HepG2 (cell line): ENCODE results near the gene MSI2. TPM values are rescaled to one million over a fixed set of nuclear protein-coding genes. Genes with fewer than 3 reads are reported as not detected.
A peak's percentile ranks its signal among the peaks of the same experiment; 100 is the strongest.

ENCODE experiments used
- ADNP ChIP-seq: sonication (generic); formaldehyde crosslinking; IDR thresholded peaks from 2 replicates; pipeline ENCODE4 v1.4.0; 2020; ENCODE audit warnings: missing genetic modification reagents
- KLF13 ChIP-seq: sonication (generic); formaldehyde crosslinking; IDR thresholded peaks from 2 replicates; pipeline ENCODE4 v1.4.0; 2020; ENCODE audit warnings: mild to moderate bottlenecking, missing genetic modification reagents
- NCOA1 ChIP-seq: sonication (generic); formaldehyde crosslinking; IDR thresholded peaks from 2 replicates; pipeline ENCODE4 v1.9.0; 2021; ENCODE audit warnings: missing genetic modification reagents
- STAT5B ChIP-seq: sonication (generic); formaldehyde crosslinking; IDR thresholded peaks from 2 replicates; pipeline ENCODE4 v1.4.0; 2020; ENCODE audit warnings: missing genetic modification reagents
- ZBTB8A ChIP-seq: sonication (generic); formaldehyde crosslinking; IDR thresholded peaks from 2 replicates; pipeline ENCODE4 v1.4.0; 2020; ENCODE audit warnings: mild to moderate bottlenecking, low read depth, missing genetic modification reagents, borderline replicate concordance
- ZNF382 ChIP-seq: sonication (generic); formaldehyde crosslinking; IDR thresholded peaks from 2 replicates; pipeline ENCODE4 v1.5.0; 2020; ENCODE audit warnings: missing genetic modification reagents, mild to moderate bottlenecking, borderline replicate concordance
- ZNF383 ChIP-seq: sonication (generic); formaldehyde crosslinking; IDR thresholded peaks from 2 replicates; pipeline ENCODE4 v1.4.0; 2020; ENCODE audit warnings: missing genetic modification reagents, mild to moderate bottlenecking, borderline replicate concordance
- ZNF546 ChIP-seq: sonication (generic); formaldehyde crosslinking; conservative IDR thresholded peaks from 2 replicates; pipeline ENCODE4 v1.8.1; 2023; ENCODE audit warnings: mild to moderate bottlenecking, missing genetic modification reagents
- ZNF792 ChIP-seq: IDR thresholded peaks from 2 replicates; pipeline ENCODE4 v1.6.1; 2016
- polyA plus RNA-seq, 8 experiments: library from polyadenylated mRNA; depleted of rRNA in 3 of 8; stranded (reverse) in 7 of 8; unstranded in 1 of 8; fragments of >200 nt; fragmentation: Illumina TruSeq in 4 of 8; extraction: Trizol in 4 of 8; gene quantifications; 2 replicates each; pipeline versions ENCODE4 v1.2.1 to v1.2.3, GENCODE V29; 2011 to 2016; ENCODE audit warnings: low read depth in 4 of 8, missing spikeins in 1 of 8, mixed read lengths in 1 of 8; ENCODE audit not compliant: insufficient read depth in 1 of 8
- total RNA-seq, 5 experiments: library from RNA; depleted of rRNA; stranded (reverse); fragments of >200 nt; fragmentation: Illumina TruSeq; extraction: Trizol; gene quantifications; 2 replicates each; pipeline ENCODE4 v1.2.3, GENCODE V29; 2016; ENCODE audit warnings: low read depth in 1 of 5
- TF ChIP-seq, protein P1 (sequence below): sonication (generic); formaldehyde crosslinking; IDR thresholded peaks from 2 replicates; pipeline ENCODE4 v1.5.0; 2020; ENCODE audit warnings: mild to moderate bottlenecking, missing genetic modification reagents, borderline replicate concordance
- TF ChIP-seq, protein P2 (sequence below), 2 experiments: IDR thresholded peaks; 2 replicates each; pipeline ENCODE4 v1.6.1; 2011 to 2012; ENCODE audit warnings: low read length in 2 of 2, borderline replicate concordance in 1 of 2, low read depth in 1 of 2, mild to moderate bottlenecking in 1 of 2, moderate library complexity in 1 of 2
- TF ChIP-seq, protein P3 (sequence below): sonication (generic); formaldehyde crosslinking; IDR thresholded peaks from 2 replicates; pipeline ENCODE4 v1.4.0; 2020; ENCODE audit warnings: missing genetic modification reagents
- TF ChIP-seq, protein P4 (sequence below), 2 experiments: sonication (generic) in 1 of 2; formaldehyde crosslinking in 1 of 2; IDR thresholded peaks; 2 replicates each; pipeline versions ENCODE4 v1.6.1 to v1.9.0; 2014 to 2022; ENCODE audit warnings: antibody characterized with exemption in 1 of 2, borderline replicate concordance in 1 of 2, inconsistent platforms in 1 of 2, low read depth in 1 of 2, missing genetic modification reagents in 1 of 2

MSI2 gene
- total and polyA plus RNA-seq, 2 of the 13 experiments (the other 11 are each of a cell fraction or from before 2014, with no cell fraction given): 77.5 to 78.4 TPM

DNA sequence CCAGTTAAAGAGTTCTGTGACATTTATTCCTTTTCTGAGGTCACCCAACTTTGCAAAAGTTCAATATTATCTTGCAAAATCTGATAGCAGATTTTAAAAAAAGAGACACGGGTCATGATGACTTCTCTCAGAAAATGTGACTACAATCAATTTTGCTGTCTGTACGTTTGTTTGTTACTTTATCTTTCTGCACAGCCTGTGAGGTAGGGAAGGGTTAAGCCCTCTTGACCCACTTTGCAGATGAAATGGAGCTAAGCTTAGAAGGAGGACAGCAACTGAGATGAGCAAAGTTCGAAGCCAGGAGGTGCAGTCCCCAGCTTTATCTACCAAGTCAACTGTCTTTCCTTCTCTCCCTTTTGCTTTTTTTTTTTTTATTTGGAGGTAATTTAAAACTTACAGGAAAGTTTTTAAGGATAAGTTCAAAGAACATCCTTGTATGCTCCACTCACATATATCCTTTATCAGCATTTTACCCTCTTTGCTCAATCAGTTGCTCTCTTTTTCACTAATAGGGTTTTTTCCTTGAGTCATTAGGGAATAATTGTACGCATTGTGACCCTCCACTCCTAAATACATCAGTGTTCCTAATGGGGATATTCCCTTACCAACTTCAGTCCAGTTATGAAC lies 86.8 kb downstream of the MSI2 start (continued):
- TF ChIP-seq ZBTB8A (no peak), NCOA1 (CRISPR knock-in tag) (no peak), STAT5B (CRISPR knock-in tag) (no peak), ZNF382 (CRISPR knock-in tag) (no peak), ZNF546 (CRISPR knock-in tag) (no peak), ADNP (no peak), ZNF383 (CRISPR knock-in tag) (no peak), KLF13 (no peak), ZNF792 (CRISPR knock-in tag) (0 out of 2 replicates have a peak, but pooled peaks have one; percentile 29)
- TF ChIP-seq, protein P1, sequence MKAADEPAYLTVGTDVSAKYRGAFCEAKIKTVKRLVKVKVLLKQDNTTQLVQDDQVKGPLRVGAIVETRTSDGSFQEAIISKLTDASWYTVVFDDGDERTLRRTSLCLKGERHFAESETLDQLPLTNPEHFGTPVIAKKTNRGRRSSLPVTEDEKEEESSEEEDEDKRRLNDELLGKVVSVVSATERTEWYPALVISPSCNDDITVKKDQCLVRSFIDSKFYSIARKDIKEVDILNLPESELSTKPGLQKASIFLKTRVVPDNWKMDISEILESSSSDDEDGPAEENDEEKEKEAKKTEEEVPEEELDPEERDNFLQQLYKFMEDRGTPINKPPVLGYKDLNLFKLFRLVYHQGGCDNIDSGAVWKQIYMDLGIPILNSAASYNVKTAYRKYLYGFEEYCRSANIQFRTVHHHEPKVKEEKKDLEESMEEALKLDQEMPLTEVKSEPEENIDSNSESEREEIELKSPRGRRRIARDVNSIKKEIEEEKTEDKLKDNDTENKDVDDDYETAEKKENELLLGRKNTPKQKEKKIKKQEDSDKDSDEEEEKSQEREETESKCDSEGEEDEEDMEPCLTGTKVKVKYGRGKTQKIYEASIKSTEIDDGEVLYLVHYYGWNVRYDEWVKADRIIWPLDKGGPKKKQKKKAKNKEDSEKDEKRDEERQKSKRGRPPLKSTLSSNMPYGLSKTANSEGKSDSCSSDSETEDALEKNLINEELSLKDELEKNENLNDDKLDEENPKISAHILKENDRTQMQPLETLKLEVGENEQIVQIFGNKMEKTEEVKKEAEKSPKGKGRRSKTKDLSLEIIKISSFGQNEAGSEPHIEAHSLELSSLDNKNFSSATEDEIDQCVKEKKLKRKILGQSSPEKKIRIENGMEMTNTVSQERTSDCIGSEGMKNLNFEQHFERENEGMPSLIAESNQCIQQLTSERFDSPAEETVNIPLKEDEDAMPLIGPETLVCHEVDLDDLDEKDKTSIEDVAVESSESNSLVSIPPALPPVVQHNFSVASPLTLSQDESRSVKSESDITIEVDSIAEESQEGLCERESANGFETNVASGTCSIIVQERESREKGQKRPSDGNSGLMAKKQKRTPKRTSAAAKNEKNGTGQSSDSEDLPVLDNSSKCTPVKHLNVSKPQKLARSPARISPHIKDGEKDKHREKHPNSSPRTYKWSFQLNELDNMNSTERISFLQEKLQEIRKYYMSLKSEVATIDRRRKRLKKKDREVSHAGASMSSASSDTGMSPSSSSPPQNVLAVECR (CRISPR knock-in tag): no peak
- TF ChIP-seq, protein P2, sequence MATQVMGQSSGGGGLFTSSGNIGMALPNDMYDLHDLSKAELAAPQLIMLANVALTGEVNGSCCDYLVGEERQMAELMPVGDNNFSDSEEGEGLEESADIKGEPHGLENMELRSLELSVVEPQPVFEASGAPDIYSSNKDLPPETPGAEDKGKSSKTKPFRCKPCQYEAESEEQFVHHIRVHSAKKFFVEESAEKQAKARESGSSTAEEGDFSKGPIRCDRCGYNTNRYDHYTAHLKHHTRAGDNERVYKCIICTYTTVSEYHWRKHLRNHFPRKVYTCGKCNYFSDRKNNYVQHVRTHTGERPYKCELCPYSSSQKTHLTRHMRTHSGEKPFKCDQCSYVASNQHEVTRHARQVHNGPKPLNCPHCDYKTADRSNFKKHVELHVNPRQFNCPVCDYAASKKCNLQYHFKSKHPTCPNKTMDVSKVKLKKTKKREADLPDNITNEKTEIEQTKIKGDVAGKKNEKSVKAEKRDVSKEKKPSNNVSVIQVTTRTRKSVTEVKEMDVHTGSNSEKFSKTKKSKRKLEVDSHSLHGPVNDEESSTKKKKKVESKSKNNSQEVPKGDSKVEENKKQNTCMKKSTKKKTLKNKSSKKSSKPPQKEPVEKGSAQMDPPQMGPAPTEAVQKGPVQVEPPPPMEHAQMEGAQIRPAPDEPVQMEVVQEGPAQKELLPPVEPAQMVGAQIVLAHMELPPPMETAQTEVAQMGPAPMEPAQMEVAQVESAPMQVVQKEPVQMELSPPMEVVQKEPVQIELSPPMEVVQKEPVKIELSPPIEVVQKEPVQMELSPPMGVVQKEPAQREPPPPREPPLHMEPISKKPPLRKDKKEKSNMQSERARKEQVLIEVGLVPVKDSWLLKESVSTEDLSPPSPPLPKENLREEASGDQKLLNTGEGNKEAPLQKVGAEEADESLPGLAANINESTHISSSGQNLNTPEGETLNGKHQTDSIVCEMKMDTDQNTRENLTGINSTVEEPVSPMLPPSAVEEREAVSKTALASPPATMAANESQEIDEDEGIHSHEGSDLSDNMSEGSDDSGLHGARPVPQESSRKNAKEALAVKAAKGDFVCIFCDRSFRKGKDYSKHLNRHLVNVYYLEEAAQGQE (IDR thresholded peaks at IDR 0.05; ENCODE audit: borderline replicate concordance in 1 of 2, low read depth in 1 of 2, low read length in 2 of 2): no peak
- TF ChIP-seq, protein P3, sequence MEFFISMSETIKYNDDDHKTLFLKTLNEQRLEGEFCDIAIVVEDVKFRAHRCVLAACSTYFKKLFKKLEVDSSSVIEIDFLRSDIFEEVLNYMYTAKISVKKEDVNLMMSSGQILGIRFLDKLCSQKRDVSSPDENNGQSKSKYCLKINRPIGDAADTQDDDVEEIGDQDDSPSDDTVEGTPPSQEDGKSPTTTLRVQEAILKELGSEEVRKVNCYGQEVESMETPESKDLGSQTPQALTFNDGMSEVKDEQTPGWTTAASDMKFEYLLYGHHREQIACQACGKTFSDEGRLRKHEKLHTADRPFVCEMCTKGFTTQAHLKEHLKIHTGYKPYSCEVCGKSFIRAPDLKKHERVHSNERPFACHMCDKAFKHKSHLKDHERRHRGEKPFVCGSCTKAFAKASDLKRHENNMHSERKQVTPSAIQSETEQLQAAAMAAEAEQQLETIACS (CRISPR knock-in tag): no peak
- TF ChIP-seq, protein P4, sequence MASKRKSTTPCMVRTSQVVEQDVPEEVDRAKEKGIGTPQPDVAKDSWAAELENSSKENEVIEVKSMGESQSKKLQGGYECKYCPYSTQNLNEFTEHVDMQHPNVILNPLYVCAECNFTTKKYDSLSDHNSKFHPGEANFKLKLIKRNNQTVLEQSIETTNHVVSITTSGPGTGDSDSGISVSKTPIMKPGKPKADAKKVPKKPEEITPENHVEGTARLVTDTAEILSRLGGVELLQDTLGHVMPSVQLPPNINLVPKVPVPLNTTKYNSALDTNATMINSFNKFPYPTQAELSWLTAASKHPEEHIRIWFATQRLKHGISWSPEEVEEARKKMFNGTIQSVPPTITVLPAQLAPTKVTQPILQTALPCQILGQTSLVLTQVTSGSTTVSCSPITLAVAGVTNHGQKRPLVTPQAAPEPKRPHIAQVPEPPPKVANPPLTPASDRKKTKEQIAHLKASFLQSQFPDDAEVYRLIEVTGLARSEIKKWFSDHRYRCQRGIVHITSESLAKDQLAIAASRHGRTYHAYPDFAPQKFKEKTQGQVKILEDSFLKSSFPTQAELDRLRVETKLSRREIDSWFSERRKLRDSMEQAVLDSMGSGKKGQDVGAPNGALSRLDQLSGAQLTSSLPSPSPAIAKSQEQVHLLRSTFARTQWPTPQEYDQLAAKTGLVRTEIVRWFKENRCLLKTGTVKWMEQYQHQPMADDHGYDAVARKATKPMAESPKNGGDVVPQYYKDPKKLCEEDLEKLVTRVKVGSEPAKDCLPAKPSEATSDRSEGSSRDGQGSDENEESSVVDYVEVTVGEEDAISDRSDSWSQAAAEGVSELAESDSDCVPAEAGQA (IDR thresholded peaks at IDR 0.05; ENCODE audit: low read depth): no peak
- TF ChIP-seq, protein P4 (CRISPR knock-in tag; IDR thresholded peaks at IDR 0.05; ENCODE audit: borderline replicate concordance): no peak
